CD4-positive, alpha-beta T cell (primary cell): Measurements from ENCODE around the gene BAZ1A. TPM values are rescaled to one million over a fixed set of nuclear protein-coding genes. Genes with fewer than 3 reads are reported as not detected.

Source experiments
- ATAC-seq: fragments of 200-7000 bp; cut with Tn5 transposase; one replicate; pipeline ENCODE4 v1.10.0; 2022; ENCODE audit warnings: mild to moderate bottlenecking; ENCODE audit not compliant: poor library complexity
- CTCF ChIA-PET: fragments of 350-600 bp; sonication (Branson Sonifier 250); formaldehyde crosslinking; loops from one replicate; lab custom pipeline; 2021; ENCODE audit warnings: antibody characterized with exemption, inconsistent platforms; lab: Charles Lee
- POLR2A ChIA-PET: fragments of 350-600 bp; sonication (Branson Sonifier 250); formaldehyde crosslinking; loops from one replicate; lab custom pipeline; 2021; ENCODE audit warnings: antibody characterized with exemption, inconsistent platforms; lab: Charles Lee
- DNase-seq, 14 experiments: peaks; one replicate each; pipeline ENCODE4 v3.0.0-alpha.2; 2013 to 2020; ENCODE audit warnings: mixed read lengths in 2 of 14
- H3K27ac ChIP-seq, 2 donors: one replicate each; pipeline versions ENCODE4 v1.5.1 to v1.7.0; 2013; ENCODE audit warnings: low read length in 2 of 2, low read depth in 1 of 2, mild to moderate bottlenecking in 1 of 2
- H3K27me3 ChIP-seq, 2 experiments: 1 replicate in 1 of 2; 2 replicates in 1 of 2; pipeline versions ENCODE4 v1.6.1 to v1.7.0; 2013; ENCODE audit warnings: low read length in 2 of 2, control low read depth in 1 of 2, mild to moderate bottlenecking in 1 of 2, moderate library complexity in 1 of 2; ENCODE audit not compliant: insufficient read depth in 2 of 2, control insufficient read depth in 1 of 2
- H3K36me3 ChIP-seq: one replicate; pipeline ENCODE4 v1.6.1; 2013; ENCODE audit warnings: low read length, control low read depth; ENCODE audit not compliant: insufficient read depth
- H3K4me1 ChIP-seq: one replicate; pipeline ENCODE4 v1.6.1; 2013; ENCODE audit warnings: low read length, control low read depth; ENCODE audit not compliant: insufficient read depth
- H3K4me3 ChIP-seq: one replicate; pipeline ENCODE4 v1.5.1; 2013; ENCODE audit warnings: mild to moderate bottlenecking, low read length, moderate library complexity
- H3K9me3 ChIP-seq, 2 experiments: 1 replicate in 1 of 2; 2 replicates in 1 of 2; pipeline versions ENCODE4 v1.6.1 to v1.7.0; 2013; ENCODE audit warnings: low read length in 2 of 2, mild to moderate bottlenecking in 2 of 2, control low read depth in 1 of 2, moderate library complexity in 1 of 2; ENCODE audit not compliant: control insufficient read depth in 1 of 2, insufficient read depth in 1 of 2
- H3K27ac Mint-ChIP-seq: one replicate; pipeline ENCODE4 v1.8.0; 2020; ENCODE audit warnings: mixed read lengths
- H3K27me3 Mint-ChIP-seq: one replicate; pipeline ENCODE4 v1.8.0; 2021; ENCODE audit warnings: mixed read lengths
- H3K36me3 Mint-ChIP-seq: one replicate; pipeline ENCODE4 v1.8.0; 2021; ENCODE audit warnings: low read depth, mixed read lengths
- H3K4me1 Mint-ChIP-seq: one replicate; pipeline ENCODE4 v1.8.0; 2021; ENCODE audit warnings: low read depth, mixed read lengths
- H3K4me3 Mint-ChIP-seq: one replicate; pipeline ENCODE4 v1.8.0; 2020; ENCODE audit warnings: mild to moderate bottlenecking, mixed read lengths
- H3K9me3 Mint-ChIP-seq: one replicate; pipeline ENCODE4 v1.8.0; 2020; ENCODE audit warnings: mixed read lengths
- CTCF ChIP-seq: fragments of 200-600 bp; IDR thresholded peaks from one replicate; pipeline ENCODE4 v1.8.0; 2022; ENCODE audit warnings: antibody characterized with exemption, mild to moderate bottlenecking
- intact Hi-C, 2 experiments: fragments of 100-400 bp; cut with DNase I in 1 of 2; cut with micrococcal nuclease in 1 of 2; formaldehyde crosslinking; loops; one replicate each; pipeline versions ENCODE4 v1.15.1 to v1.9.0; 2023 to 2025; cut with DNase I, micrococcal nuclease
- total RNA-seq, 174 experiments: library from RNA in 2 of 174; stranded (reverse) in 2 of 174; gene quantifications; one replicate each; pipeline ENCODE4 v1.2.3 and lab custom pipeline; 2021 to 2026

BAZ1A gene
- total RNA-seq, 2 experiments from 2014 or later = 46.5 to 52.3 TPM

GRCh38 chr14:34796902-34797301 is 78.3 kb downstream of the BAZ1A start:
- intact Hi-C loops = no loop called here
- H3K36me3 Mint-ChIP-seq = peaks cover 81% of the 10 kb centered on the region
- Histone ChIP-seq H3K4me1 (no peaks in the 10 kb centered on the region), H3K36me3 (peaks cover 73% of the 10 kb centered on the region), H3K4me3 (no peak overlapping the region), H3K27ac (no peak overlapping the region), H3K9me3 (peaks cover 0 to 7% of the 10 kb centered on the region in 2 experiments), H3K27me3 (no peaks in the 10 kb centered on the region)
- no peak for TF ChIP-seq CTCF
- no peaks in the 10 kb centered on the region for H3K27me3 Mint-ChIP-seq
- no peaks in the 10 kb centered on the region for H3K9me3 Mint-ChIP-seq
- ATAC-seq (no peak), DNase-seq (no peak)
- H3K4me1 Mint-ChIP-seq = no peaks in the 10 kb centered on the region
- ChIA-PET CTCF (no interaction called here), POLR2A (no interaction called here)
- H3K27ac Mint-ChIP-seq = no peak overlapping the region
- no peak overlapping the region for H3K4me3 Mint-ChIP-seq

GRCh38 chr14:34794941-34795340 is 80.2 kb downstream of the BAZ1A start:
- ATAC-seq = no peak
- Histone ChIP-seq H3K4me1 (no peaks in the 10 kb centered on the region), H3K36me3 (peaks cover 73% of the 10 kb centered on the region), H3K9me3 (peaks cover 0 to 7% of the 10 kb centered on the region in 2 experiments), H3K4me3 (no peak overlapping the region), H3K27ac (no peak overlapping the region), H3K27me3 (no peaks in the 10 kb centered on the region)
- ChIA-PET CTCF (interaction anchor here (1.0 kb wide), 1 partner anchor 13 kb away, joined by 3 read pairs; no protein-coding TSS in a partner anchor), POLR2A (interaction anchor here (1.0 kb wide), 1 partner anchor 187 kb away, joined by 3 read pairs; no protein-coding TSS in a partner anchor)
- Mint-ChIP-seq H3K27ac (no peak overlapping the region), H3K9me3 (no peaks in the 10 kb centered on the region), H3K4me3 (no peak overlapping the region), H3K36me3 (peaks cover 83% of the 10 kb centered on the region), H3K27me3 (no peaks in the 10 kb centered on the region), H3K4me1 (no peaks in the 10 kb centered on the region)
- intact Hi-C loops = no loop called here
- no peak for TF ChIP-seq CTCF
- DNase-seq = no peak

GRCh38 chr14:34794217-34794616 is 80.9 kb downstream of the BAZ1A start:
- CTCF ChIA-PET = no interaction called here
- H3K27ac Mint-ChIP-seq = no peak overlapping the region

More at GRCh38 chr14:34794217-34794616, 80.9 kb downstream of the BAZ1A start:
- H3K36me3 ChIP-seq = peaks cover 71% of the 10 kb centered on the region
- H3K27me3 Mint-ChIP-seq = no peaks in the 10 kb centered on the region
- intact Hi-C loops = no loop called here
- H3K4me3 ChIP-seq = no peak overlapping the region
- DNase-seq (no peak), ATAC-seq (no peak)
- H3K27me3 ChIP-seq = no peaks in the 10 kb centered on the region
- H3K9me3 ChIP-seq = peaks cover 0 to 7% of the 10 kb centered on the region in 2 experiments
- POLR2A ChIA-PET = no interaction called here
- no peaks in the 10 kb centered on the region for H3K9me3 Mint-ChIP-seq
- no peak overlapping the region for H3K27ac ChIP-seq
- H3K36me3 Mint-ChIP-seq = peaks cover 83% of the 10 kb centered on the region
- no peak overlapping the region for H3K4me3 Mint-ChIP-seq
- H3K4me1 ChIP-seq = no peaks in the 10 kb centered on the region
- TF ChIP-seq CTCF = no peak
- H3K4me1 Mint-ChIP-seq = no peaks in the 10 kb centered on the region
